GM15510 (cell line): ENCODE measurements around the gene RPUSD3.

Source experiments
- POLR2A ChIP-seq: IDR thresholded peaks from 3 replicates; pipeline ENCODE4 v1.6.1; 2011; ENCODE audit warnings: borderline replicate concordance; ENCODE audit not compliant: insufficient read length; ENCODE audit errors: extremely low read depth

The RPUSD3 gene

GRCh38 chr3:9837701-9838582 is 5.9 kb downstream of the RPUSD3 start:
- TF ChIP-seq POLR2A = no peak

GRCh38 chr3:9834520-9835380 is 9.1 kb downstream of the RPUSD3 start:
- TF ChIP-seq POLR2A = no peak

GRCh38 chr3:9833078-9833477 is 10.7 kb downstream of the RPUSD3 start:
- TF ChIP-seq POLR2A = no peak

- no peak for TF ChIP-seq POLR2A
These were observed 12.6 kb downstream of the RPUSD3 start for GRCh38 chr3:9831253-9831652.

- no peak for TF ChIP-seq POLR2A
These were observed 14.7 kb downstream of the RPUSD3 start for GRCh38 chr3:9828801-9829755.

GRCh38 chr3:9826815-9827573 is 16.8 kb downstream of the RPUSD3 start:
- no peak for TF ChIP-seq POLR2A

GRCh38 chr3:9825451-9826040 is 18.3 kb downstream of the RPUSD3 start:
- TF ChIP-seq POLR2A = no peak

- no peak for TF ChIP-seq POLR2A
These were observed 22.9 kb downstream of the RPUSD3 start for GRCh38 chr3:9820946-9821345.

- TF ChIP-seq POLR2A = no peak
These were observed 23.3 kb downstream of the RPUSD3 start for GRCh38 chr3:9820543-9820942.

GRCh38 chr3:9818666-9819335 is 25.0 kb downstream of the RPUSD3 start:
- TF ChIP-seq POLR2A = no peak

- TF ChIP-seq POLR2A = no peak
These were observed 26.4 kb downstream of the RPUSD3 start for GRCh38 chr3:9817436-9817835.

GRCh38 chr3:9815986-9816385 is 27.8 kb downstream of the RPUSD3 start:
- no peak for TF ChIP-seq POLR2A

- TF ChIP-seq POLR2A = no peak
These were observed 30.8 kb downstream of the RPUSD3 start for GRCh38 chr3:9812870-9813483.

- no peak for TF ChIP-seq POLR2A
These were observed 33.0 kb downstream of the RPUSD3 start for GRCh38 chr3:9810846-9811245.
